ENCODE data around the gene NEK7.
"Not testable (repeated sequence)": the region's sequence is repeated elsewhere in the genome, so short reads cannot be mapped to it uniquely, and the experiment has no call there.

Gene NEK7

DNA sequence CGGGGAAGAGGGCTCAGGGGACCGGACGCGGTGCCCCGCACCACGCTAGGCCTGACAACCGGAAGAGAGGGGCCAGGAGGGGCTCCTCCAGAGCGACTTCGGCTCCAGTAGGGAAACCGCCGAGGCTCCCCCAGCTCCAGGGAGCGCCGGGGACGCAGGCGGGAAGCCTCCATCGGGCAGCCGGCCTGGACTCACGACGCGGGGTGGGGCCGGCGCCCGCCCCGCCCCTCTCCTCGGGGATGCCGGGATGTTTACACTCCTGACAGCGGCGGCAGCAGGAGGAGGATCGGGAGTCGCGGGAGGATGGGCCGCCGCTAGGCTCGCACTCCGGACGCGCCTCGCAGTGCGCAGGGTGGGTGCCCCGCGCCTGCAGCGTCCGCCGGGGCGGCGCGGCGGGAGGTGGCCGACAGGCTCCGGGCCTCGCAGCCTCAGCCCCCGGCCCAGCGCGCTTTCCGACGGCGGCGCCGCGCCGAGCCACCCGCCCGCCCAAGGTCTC lies at the start of gene NEK7:
Gene NEK7, plus strand, starts transcription at position 254 of the 496 bp plus-strand sequence. CDS start 75,583 bp downstream, outside the sequence.
- peak; percentile 84 for DNase-seq

DNA sequence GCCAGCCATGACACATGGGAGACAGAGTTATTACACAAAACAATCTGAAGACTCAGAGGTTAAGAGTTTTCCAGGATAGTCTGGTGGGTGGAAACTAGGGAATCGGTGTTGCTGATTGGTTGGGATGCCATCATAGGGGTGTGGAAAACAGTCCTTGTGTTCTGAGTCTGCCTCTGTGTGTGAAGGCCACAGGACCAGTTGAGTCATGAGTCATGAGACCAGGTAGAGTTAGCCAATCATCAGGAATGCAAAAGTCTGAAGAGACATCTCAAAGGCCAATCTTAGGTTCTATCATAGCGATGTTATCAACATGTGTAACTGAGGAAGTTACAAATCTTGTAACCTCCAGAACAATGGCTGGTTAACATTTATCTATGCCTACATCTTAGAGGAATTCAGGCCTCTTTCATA lies 49.7 kb upstream of the NEK7 start:
- peak; percentile 40 for DNase-seq

DNA sequence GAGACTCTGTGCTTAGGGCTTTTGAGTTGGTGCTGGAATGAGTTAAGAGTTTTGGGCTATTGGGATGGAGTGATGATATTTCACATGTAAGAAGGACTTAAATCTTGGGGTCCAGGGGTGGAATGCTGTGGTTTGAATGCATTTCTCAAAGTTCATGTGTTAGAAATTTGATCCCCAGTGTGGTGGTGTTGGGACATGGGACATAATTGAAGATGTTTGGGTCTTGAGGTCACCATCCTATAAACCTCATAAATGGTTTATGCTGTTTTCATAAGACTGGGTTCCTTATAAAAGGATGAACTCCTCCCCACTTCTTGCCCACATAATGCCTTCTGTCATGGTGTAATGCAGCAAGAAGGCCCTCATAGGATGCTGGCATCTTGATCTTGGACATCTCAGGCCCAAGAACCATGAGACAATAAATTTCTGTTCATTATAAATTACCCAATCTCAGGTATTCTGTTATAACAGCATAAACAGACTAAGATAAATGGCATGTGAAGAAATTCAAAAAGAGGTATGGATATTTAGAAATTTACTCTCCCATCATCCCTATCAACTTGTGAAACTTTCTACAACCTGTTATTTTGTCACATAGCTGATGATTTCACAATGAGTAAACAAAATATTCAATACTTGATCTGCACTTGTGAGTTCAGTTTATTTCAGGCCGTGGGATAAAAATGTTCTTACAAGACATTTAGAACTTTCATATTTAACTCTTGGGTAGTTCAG lies 48.0 kb upstream of the NEK7 start:
- DNase-seq: no peak

DNA sequence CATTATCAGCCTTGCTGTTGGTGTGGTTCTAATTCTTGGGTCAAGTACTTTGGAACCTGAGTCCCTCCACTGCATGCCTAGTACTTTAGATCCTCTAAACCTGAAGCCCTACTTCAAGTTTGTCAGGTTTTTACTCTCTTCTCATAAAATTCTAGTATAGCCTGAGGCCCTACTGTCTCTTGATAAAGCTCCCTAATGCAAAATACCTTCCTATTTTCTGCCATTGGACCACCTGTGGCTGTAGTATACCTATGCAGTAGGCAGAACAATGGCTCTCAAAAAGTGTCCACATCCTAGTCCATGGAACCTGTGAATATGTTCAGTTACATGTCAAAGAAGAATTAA lies 47.5 kb upstream of the NEK7 start:
- no peak for DNase-seq

DNA sequence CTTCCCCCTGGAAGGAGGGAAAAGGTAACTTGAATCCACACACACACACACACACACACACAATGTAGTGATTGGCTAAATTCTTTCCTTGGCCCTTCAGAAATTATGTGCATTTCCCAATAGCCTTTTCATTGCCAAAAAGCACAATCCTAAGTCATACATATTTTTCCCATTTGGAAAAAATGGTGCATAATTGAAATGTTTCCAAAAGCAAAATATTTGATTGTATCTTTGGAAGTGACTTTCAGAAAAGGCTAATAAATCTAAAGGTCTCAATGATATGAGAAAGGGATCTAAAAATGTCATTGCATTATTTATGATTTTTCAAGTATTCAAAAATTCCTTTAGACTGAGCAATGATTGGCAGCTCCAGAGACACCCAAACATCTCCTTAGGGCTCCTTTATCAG lies 43.5 kb upstream of the NEK7 start:
- DNase-seq: no peak

DNA sequence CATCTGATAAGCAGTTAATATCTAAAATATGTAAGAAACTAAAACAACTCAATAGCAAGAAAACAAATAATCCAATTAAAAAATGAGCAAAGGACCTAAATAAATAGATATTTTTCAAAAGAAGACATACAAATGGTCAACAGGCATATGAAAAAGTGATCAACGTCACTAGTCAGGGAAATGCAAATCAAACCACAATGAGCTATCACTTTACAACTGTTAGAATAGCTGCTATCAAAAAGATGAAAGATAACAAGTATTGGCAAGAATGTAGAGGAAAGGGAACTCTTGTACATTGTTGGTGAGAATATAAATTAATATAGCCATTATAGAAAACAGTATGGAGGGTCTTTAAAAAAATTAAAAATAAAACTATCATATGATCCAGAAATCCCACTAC lies 40.7 kb upstream of the NEK7 start:
- peak; percentile 58 for DNase-seq

DNA sequence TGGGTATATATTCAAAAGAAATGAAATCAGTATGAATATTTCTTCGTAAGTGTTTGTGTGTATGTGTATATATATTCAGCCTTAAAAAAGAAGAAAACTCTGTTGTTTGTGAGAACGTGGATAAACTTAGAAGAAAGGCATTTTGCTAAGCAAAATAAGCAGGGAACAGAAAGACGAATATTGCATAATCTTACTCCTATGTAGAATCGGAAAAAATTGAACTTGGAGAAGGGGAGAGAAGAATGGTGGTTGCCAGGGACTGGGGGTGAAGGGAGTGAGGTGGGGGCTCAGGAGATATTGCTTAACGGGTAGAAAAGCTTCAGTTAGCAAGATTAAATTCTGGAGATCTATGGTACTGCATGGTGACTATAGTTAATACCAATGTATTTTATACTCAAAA lies 40.3 kb upstream of the NEK7 start:
- no peak for DNase-seq

DNA sequence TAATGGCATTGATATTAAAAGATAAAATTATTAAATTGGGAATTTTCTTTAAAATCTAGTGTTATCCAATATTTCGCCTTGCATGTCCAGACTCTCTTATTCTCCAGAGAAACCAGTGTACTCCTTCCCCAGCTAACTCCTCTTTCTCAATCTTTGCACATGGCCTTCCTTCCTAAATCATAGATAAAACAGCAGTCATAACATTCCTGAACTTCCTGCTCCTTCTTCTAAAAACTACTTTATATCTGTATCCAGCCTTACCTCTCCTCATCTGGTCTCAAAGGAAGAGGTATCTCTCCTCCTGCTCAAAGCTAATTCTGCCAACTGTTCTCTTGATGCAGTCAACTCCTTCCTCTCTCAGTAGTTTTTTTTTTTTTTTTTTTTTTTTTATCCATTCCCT lies 39.5 kb upstream of the NEK7 start:
- DNase-seq: no peak

DNA sequence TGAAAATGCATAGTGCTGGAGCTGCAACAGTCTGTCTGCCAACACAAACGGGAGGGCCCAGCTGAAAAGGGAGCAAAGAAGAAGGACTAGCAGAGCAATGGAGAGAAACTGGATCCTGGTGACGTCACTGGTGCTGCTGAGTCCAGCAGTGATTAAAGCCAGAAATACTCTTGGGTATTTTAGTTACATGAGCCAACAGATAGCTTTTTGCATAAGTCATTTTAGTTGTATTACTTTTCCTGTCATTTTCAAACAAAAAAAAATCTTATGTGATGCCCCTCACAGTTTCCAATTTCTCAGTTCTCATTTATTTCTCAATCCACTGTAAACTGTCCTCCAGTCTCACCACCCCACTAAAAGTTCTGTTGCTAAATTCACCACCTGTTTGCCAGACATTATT lies 38.7 kb upstream of the NEK7 start:
- no peak for DNase-seq

DNA sequence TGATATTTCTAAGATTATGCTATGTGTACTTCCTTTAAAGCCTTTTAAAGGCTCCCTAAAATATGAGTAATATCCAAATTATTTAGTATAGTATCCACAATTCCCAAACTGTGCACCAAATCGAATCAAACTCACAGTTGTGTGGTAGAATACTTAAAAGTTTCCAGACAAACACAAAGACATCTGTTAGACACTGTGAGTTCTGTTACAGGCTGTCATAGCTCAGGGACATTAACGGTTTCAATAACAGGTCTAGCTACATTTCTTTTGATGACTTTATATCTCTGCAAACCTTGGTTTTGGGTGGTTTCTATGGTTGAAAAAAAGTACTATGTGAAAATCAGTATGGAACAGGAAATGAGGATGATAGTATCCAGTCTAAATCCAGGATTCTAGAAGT lies 36.9 kb upstream of the NEK7 start:
- no peak for DNase-seq

DNA sequence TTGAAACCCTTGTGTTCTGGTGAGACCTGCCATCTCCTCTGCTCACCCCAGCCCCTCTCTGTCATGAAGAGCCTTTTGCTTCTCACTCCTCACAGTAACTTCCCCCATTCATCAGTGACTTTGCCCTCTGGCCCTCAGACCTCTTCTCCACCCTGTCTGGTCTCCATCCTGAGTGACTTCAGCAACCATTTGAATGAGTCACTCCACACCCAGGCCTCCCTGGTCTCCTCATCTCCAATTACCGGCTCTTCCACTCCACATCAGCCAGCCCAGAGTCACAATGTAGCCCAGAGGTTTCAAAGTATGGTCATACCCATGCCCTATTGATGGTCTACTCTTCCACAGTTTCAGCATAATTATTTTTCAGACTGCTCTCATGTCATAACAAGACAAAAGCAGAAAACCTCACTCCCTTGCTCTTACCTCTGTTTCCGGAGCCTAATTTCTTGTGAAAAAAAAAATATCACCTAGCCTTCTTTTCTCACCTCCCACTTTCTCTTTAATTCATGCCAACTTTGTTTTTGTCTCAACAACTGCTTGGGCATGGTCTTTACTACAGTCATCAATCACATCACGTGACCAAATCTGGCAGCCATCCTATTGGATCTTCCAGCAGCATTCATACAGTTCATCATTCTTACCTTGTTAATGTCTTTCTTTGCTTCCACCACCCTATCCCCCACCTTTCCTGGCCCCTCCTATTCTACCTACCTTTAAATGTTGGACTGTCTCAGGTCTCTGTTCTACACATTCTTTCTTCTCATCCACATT lies 35.6 kb upstream of the NEK7 start:
- peak; percentile 9 for DNase-seq

DNA sequence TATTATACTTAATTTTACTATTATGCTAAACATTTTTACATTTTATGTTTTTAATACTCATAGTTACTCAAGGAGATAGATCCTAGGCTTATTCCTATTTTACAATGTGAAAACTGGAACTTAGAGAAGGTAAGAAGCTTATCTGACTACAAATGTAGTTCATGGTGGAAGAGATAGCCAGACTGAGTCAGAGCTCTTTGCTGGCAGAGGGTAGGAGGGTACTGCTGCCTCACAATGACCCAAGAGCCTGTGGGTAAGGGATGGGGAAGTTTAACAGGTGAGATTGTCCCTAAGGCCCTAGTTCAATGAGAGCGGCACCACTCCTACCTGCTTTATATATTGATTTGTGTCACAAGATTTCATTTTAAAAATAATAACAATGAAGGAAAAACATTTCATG lies 34.1 kb upstream of the NEK7 start:
- DNase-seq: peak; percentile 75

DNA sequence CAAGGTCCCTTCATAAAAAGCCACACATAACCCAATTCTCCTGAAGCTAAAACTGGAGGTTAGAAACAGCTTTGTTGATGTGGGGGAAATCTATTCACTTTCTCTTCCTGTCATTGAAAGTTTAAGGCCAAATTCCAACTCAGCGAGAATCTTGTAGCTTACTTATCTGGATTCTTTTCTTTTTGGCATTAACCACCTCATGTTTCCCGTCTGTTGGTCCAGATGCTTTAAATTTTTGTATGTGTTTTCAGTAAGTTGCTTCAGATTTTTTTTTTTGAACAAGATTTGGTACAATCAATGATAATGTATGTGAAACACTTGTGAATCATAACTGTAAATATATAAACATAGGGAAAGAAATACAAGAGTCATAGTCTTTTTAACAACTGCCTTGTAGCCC lies 33.7 kb upstream of the NEK7 start:
- DNase-seq: no peak

DNA sequence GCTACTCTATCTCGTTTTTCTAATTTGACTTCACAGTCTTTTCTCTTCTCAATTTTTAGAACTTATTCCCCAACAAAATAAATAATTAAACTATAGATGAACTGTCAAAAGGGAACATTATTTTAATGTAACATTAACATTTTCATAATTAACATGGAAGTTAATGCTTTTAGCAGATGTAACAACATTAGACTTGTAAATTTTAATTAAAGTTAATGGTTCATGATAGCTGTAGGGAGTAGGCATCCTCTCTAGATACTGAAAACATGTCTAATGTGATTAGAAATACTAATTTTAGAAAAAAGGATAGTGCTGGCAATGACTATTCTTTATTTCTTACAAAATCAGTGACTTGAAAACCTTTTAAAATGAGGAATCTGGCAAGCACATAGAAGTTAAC lies 32.1 kb upstream of the NEK7 start:
- DNase-seq: no peak

DNA sequence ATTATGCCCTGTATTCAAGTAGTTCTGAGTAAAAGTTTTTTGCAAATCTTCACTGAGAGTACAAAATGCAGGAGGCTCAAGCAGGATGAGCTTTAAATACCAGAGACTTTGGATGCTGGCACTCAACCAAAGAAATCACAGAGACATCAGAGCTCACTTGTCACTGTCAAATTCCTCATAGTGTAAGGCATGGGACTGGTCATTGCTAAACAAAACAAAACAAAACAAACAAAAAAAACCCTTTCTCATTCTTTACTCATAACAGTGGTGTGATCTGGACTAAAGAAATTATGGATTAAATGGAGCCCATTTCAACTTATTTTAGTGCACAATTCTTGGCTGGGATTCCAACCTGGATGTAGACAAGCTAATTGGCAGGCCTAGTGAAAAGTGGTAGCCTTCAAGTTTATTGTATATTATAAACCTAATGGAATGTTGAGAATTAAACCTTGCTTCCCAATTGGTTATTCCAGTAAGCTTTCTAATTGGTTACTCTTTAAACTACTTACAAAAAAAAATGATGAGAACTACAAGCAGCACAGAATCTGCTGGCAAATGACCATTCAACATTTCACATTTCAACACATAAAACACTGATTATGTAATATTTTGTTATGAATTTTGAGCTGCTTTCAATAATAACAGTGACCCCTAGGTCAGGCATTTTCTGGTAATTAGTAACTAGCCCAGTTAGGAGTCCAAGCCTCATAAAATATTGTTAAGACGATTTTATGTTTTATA lies 30.6 kb upstream of the NEK7 start:
- DNase-seq: no peak

DNA sequence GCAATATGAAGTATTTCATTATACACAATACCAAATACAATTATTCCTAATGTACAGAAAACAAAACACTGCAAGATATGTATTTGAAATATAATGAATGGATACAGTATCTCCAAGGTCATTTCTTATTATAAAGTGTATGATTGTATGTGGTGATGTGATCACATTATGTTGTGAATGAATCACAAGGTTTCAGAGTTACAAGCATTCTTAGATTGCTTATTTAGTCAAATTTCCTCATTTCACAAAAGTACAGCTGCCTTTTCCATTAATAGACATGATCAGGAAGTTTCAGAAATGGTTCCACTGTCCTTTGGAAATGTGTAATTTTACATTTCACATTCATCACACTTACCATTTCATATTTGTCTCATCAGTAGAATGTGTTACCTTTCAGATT lies 28.3 kb upstream of the NEK7 start:
- no peak for DNase-seq

DNA sequence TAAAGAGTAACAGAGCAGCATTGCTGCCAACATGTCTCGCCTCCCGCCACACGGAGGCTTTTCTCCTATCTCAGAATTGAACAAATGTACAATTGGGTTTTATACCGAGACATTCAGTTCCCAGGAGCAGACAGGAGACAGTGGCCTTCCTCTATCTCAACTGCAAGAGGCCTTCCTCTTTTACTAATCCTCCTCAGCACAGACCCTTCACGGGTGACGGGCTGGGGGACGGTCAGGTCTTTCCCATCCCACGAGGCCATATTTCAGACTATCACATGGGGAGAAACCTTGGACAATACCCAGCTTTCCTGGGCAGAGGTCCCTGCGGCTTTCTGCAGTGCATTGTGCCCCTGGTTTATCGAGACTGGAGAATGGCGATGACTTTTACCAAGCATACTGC lies 26.7 kb upstream of the NEK7 start:
- not testable (repeated sequence) for DNase-seq

DNA sequence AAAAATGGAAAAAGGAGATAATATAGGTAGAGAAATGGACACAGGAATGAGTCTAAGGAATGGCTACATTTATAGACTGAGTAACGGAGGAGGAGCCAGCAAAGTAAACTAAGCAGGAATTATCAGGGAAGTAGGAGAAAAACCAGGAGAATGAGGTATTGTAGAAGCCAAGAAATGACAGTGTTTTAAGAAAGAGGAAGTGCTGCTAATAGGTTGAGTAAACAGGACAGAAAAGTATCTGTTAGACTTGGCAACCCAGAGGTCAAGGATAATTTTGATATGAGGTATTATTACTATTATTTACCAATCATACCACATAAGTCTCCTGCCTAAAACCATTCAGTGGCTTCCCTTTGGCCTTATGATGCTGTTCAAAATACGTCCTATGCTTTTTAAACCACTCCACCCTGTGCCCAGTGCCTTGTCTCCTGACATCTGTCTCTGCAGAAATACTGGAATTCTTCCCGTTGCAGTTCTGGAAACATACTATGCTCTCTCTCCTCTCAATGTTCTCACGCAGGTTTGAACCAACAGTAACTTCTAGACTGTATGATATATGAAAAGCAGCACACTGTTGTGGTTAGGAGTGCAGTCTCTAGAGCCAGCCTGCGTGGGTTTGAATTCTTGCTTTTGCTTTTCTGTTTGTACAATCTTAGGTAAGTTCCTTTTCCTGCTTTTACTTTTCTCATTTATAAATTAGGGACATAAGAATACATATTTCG lies 24.6 kb upstream of the NEK7 start:
- DNase-seq: no peak

DNA sequence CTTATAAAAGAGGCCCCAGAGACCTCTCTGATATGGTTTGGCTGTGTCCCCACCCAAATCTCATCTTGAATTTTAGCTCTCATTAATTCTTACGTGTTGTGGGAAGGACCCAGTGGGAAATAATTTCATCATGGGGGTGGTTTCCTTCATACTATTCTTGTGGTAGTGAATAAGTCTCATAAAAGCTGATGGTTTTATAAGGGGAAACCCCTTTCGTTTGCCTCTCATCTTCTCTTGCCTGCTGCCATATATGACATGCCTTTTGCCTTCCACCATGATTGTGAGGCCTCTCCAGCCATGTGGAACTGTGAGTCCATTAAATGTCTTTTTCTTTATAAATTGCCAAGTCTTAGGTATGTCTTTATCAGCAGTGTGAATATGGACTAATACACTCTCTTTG lies 22.5 kb upstream of the NEK7 start:
- no peak for DNase-seq

DNA sequence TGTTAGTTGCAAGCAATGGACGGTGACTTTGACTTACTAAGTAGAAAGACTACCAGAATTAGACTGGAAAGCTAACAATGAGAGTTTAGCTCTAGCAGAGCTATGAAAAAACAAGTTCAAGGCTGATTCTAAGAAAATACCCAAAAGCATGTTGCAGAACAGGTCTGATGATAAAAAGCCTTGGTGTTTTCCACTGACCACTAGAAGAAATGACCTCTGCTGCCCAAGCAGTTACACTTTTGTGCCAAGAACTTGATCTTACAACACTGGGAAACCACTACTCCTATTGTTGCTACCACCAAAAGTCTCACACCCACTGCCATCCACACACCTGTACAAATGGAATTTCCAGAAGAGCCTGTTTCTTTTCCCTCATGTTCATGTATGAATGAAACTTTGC lies 21.4 kb upstream of the NEK7 start:
- no peak for DNase-seq

DNA sequence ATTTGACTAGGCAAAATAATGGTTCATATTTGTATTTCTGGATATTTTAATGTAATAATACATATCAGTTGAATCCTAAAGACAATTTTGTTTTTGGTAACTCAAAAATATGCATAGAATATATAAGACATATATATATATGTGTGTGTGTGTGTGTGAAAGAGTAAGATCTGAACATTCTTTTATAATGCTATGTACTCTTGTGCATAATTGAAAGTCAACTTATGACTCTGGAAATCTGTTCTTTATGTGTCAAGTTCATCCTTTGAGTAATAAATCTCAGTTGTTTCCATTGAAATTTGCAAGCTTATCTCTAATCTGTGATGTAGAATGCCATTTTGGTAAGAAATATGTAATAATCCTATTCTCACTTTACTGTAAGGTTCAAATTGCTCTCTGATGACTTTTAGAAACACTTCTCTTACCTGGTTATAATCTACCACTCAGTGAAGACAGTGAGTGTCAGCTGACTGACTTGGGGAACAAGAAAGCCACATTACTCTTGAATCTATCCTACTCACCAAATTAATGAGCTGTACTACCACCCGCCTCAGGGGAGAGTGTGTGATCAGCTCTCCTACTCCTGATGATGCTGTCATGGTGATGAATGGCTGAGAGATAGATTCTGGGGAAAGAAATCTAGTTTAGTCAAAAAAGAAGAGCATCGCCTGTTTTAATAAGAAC lies 15.0 kb upstream of the NEK7 start:
- DNase-seq: no peak

DNA sequence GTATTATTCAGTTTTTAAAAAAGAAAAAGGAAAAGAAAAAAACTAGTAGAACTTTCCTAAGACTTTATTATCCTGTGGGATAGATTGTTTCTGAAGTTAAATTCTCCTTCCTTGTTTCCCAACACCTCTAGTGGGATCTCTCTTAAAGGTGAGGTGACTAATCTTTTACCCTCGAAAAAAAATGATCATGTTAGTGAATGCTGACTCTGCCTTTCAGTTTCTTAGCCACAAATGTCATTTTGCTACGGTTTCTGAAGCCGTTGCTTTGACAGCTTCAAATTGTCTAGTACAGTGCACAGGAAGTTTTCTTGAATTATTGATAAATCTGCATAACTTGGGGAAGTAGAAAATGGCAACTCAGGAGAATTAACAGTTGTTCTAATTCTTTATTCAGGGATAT lies 13.0 kb upstream of the NEK7 start:
- DNase-seq: no peak

DNA sequence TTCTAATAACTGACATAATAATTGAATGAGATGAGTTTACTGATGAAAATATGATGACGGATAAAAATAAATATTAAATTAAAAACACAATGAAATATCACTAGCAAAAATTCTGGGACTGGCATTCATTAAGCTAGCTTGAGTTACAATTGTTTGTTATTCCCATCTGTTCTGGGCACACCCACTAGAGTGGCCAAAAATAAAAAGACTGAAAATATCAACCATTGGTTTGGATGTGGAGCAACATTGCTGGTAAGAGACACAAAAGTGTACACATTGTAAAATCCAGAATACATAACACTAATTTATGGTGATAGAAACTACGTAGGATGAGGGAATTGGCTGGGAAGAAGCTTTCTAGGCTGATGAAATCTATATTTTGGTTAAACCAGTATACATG lies 9.6 kb upstream of the NEK7 start:
- DNase-seq: no peak

All from hematopoietic multipotent progenitor cell treated with erythropoietin and hydrocortisone succinate and interleukin-3 and kit ligand, for 6 days (in vitro differentiated cells).